Muscle layer of colon (tissue), 2 donors: ENCODE measurements around the gene GTF2A2.

Experiments used
- H3K27ac ChIP-seq: one replicate; pipeline ENCODE4 v1.7.0; 2013; ENCODE audit warnings: low read depth, mild to moderate bottlenecking, low read length, moderate library complexity
- H3K27me3 ChIP-seq, 2 donors: one replicate each; pipeline ENCODE4 v1.7.0; 2013; ENCODE audit warnings: low read length in 2 of 2, mild to moderate bottlenecking in 2 of 2; ENCODE audit not compliant: insufficient read depth in 2 of 2, control insufficient read depth in 1 of 2
- H3K36me3 ChIP-seq: one replicate; pipeline ENCODE4 v1.7.0; 2013; ENCODE audit warnings: mild to moderate bottlenecking, low read length; ENCODE audit not compliant: insufficient read depth
- H3K4me1 ChIP-seq: one replicate; pipeline ENCODE4 v1.7.0; 2013; ENCODE audit warnings: mild to moderate bottlenecking, low read length; ENCODE audit not compliant: insufficient read depth
- H3K4me3 ChIP-seq, 2 donors: one replicate each; pipeline ENCODE4 v1.7.0; 2013; ENCODE audit warnings: low read length in 2 of 2, low read depth in 1 of 2, mild to moderate bottlenecking in 1 of 2, moderate library complexity in 1 of 2
- H3K9ac ChIP-seq: one replicate; pipeline ENCODE4 v1.7.0; 2013; ENCODE audit warnings: low read length
- H3K9me3 ChIP-seq: one replicate; pipeline ENCODE4 v1.7.0; 2013; ENCODE audit warnings: mild to moderate bottlenecking, low read length
- donor health status: abdominal sarcoma.
- donor health status: Adenocarcinoma of cecum.

The GTF2A2 gene

GRCh38 chr15:59688782-59689625 lies 31.7 kb upstream of the GTF2A2 start, which contains the start of gene BNIP2:
Gene BNIP2, minus strand, starts transcription at chr15:59689320. Its CDS starts 6,863 bp downstream, at chr15:59682457.
- H3K36me3 ChIP-seq = peaks cover 4% of the 10 kb centered on the region
- H3K9ac ChIP-seq = peak within 1 kb of the TSS; percentile 96

GRCh38 chr15:59688423-59688781 lies 31.1 kb upstream of the GTF2A2 start:
- no peaks in the 10 kb centered on the region for H3K9me3 ChIP-seq
- peaks cover 4% of the 10 kb centered on the region for H3K36me3 ChIP-seq
- peaks cover 23% of the 10 kb centered on the region for H3K4me1 ChIP-seq
- H3K27ac ChIP-seq = peak overlapping the region; percentile 97
- peak overlapping the region; percentile 80 to 92 for H3K4me3 ChIP-seq
- H3K27me3 ChIP-seq = no peaks in the 10 kb centered on the region
- peak overlapping the region; percentile 96 for H3K9ac ChIP-seq

More at GRCh38 chr15:59688782-59689625, 31.7 kb upstream of the GTF2A2 start, which contains the start of gene BNIP2:
- Histone ChIP-seq H3K9me3 (no peaks in the 10 kb centered on the region), H3K4me3 (peak within 1 kb of the TSS; percentile 80 to 92), H3K27me3 (no peaks in the 10 kb centered on the region), H3K27ac (peak within 1 kb of the TSS; percentile 97), H3K4me1 (peaks cover 23% of the 10 kb centered on the region)

- H3K27ac ChIP-seq = peak overlapping the region; percentile 97
- peak overlapping the region; percentile 96 for H3K9ac ChIP-seq
- H3K27me3 ChIP-seq = no peaks in the 10 kb centered on the region
- H3K4me1 ChIP-seq = peaks cover 23% of the 10 kb centered on the region
- H3K9me3 ChIP-seq = no peaks in the 10 kb centered on the region
- peaks cover 4% of the 10 kb centered on the region for H3K36me3 ChIP-seq
- peak overlapping the region; percentile 80 to 92 for H3K4me3 ChIP-seq
Observed at GRCh38 chr15:59687836-59688235, 30.5 kb upstream of the GTF2A2 start.

- H3K27me3 ChIP-seq = no peaks in the 10 kb centered on the region
- no peak overlapping the region for H3K4me3 ChIP-seq
- no peaks in the 10 kb centered on the region for H3K9me3 ChIP-seq
- H3K4me1 ChIP-seq = peaks cover 23% of the 10 kb centered on the region
- H3K36me3 ChIP-seq = peaks cover 6% of the 10 kb centered on the region
- no peak overlapping the region for H3K9ac ChIP-seq
- H3K27ac ChIP-seq = no peak overlapping the region
Observed at GRCh38 chr15:59686389-59686788, 29.1 kb upstream of the GTF2A2 start.

- H3K4me1 ChIP-seq = peaks cover 20% of the 10 kb centered on the region
- H3K9me3 ChIP-seq = no peaks in the 10 kb centered on the region
- H3K27ac ChIP-seq = no peak overlapping the region
- no peaks in the 10 kb centered on the region for H3K27me3 ChIP-seq
- H3K4me3 ChIP-seq = no peak overlapping the region
- peaks cover 12% of the 10 kb centered on the region for H3K36me3 ChIP-seq
- no peak overlapping the region for H3K9ac ChIP-seq
Observed at GRCh38 chr15:59685737-59686297, 28.5 kb upstream of the GTF2A2 start.

GRCh38 chr15:59680870-59681269 lies 23.6 kb upstream of the GTF2A2 start:
- no peaks in the 10 kb centered on the region for H3K4me1 ChIP-seq
- H3K4me3 ChIP-seq = no peak overlapping the region
- H3K9ac ChIP-seq = no peak overlapping the region
- H3K27me3 ChIP-seq = no peaks in the 10 kb centered on the region
- H3K9me3 ChIP-seq = no peaks in the 10 kb centered on the region
- peaks cover 49% of the 10 kb centered on the region for H3K36me3 ChIP-seq
- no peak overlapping the region for H3K27ac ChIP-seq

GRCh38 chr15:59680346-59680745 lies 23.0 kb upstream of the GTF2A2 start:
- H3K9me3 ChIP-seq = no peaks in the 10 kb centered on the region
- H3K27ac ChIP-seq = no peak overlapping the region
- H3K4me3 ChIP-seq = no peak overlapping the region
- H3K9ac ChIP-seq = no peak overlapping the region
- peaks cover 54% of the 10 kb centered on the region for H3K36me3 ChIP-seq
- no peaks in the 10 kb centered on the region for H3K4me1 ChIP-seq
- no peaks in the 10 kb centered on the region for H3K27me3 ChIP-seq

GRCh38 chr15:59678620-59679019 lies 21.3 kb upstream of the GTF2A2 start:
- Histone ChIP-seq H3K27ac (no peak overlapping the region), H3K27me3 (no peaks in the 10 kb centered on the region), H3K9ac (no peak overlapping the region), H3K36me3 (peaks cover 67% of the 10 kb centered on the region), H3K9me3 (no peaks in the 10 kb centered on the region), H3K4me3 (no peak overlapping the region), H3K4me1 (no peaks in the 10 kb centered on the region)

- Histone ChIP-seq H3K9ac (no peak overlapping the region), H3K9me3 (no peaks in the 10 kb centered on the region), H3K4me3 (no peak overlapping the region), H3K27me3 (no peaks in the 10 kb centered on the region), H3K36me3 (peaks cover 71% of the 10 kb centered on the region), H3K4me1 (no peaks in the 10 kb centered on the region), H3K27ac (no peak overlapping the region)
Observed at GRCh38 chr15:59678172-59678571, 20.9 kb upstream of the GTF2A2 start.

- no peaks in the 10 kb centered on the region for H3K9me3 ChIP-seq
- H3K27ac ChIP-seq = no peak overlapping the region
- no peak overlapping the region for H3K9ac ChIP-seq
- no peak overlapping the region for H3K4me3 ChIP-seq
- no peaks in the 10 kb centered on the region for H3K4me1 ChIP-seq
- peaks cover 78% of the 10 kb centered on the region for H3K36me3 ChIP-seq
- H3K27me3 ChIP-seq = no peaks in the 10 kb centered on the region
Observed at GRCh38 chr15:59676565-59676964, 19.2 kb upstream of the GTF2A2 start.

- H3K36me3 ChIP-seq = peaks cover 68% of the 10 kb centered on the region
- no peak overlapping the region for H3K9ac ChIP-seq
- no peak overlapping the region for H3K27ac ChIP-seq
- no peaks in the 10 kb centered on the region for H3K9me3 ChIP-seq
- H3K27me3 ChIP-seq = no peaks in the 10 kb centered on the region
- H3K4me1 ChIP-seq = no peaks in the 10 kb centered on the region
- no peak overlapping the region for H3K4me3 ChIP-seq
Observed at GRCh38 chr15:59674361-59674877, 17.1 kb upstream of the GTF2A2 start.
